T-helper 2 cell treated with Interferon-gamma antibody and Interleukin-4, amounts not matched to agents 5 μg/mL and 100 μg/mL, for 36 hours (primary cell): ENCODE data around the gene SLC17A3.

Experiments used
- DNase-seq: peaks from one replicate; pipeline ENCODE4 v3.0.0; 2021; ENCODE audit warnings: low spot score
- H3K27ac Mint-ChIP-seq: one replicate; pipeline ENCODE4 v1.8.0; 2021; ENCODE audit warnings: mild to moderate bottlenecking, mixed read lengths
- H3K27me3 Mint-ChIP-seq: one replicate; pipeline ENCODE4 v1.8.0; 2021; ENCODE audit warnings: low read depth, mixed read lengths
- H3K36me3 Mint-ChIP-seq: one replicate; pipeline ENCODE4 v1.8.0; 2021; ENCODE audit warnings: low read depth, mixed read lengths
- H3K4me1 Mint-ChIP-seq: one replicate; pipeline ENCODE4 v1.8.0; 2021; ENCODE audit warnings: low read depth, mixed read lengths
- H3K4me3 Mint-ChIP-seq: one replicate; pipeline ENCODE4 v1.8.0; 2022; ENCODE audit warnings: mild to moderate bottlenecking, moderate library complexity, mixed read lengths
- H3K9me3 Mint-ChIP-seq: one replicate; pipeline ENCODE4 v1.8.0; 2021; ENCODE audit warnings: mixed read lengths

SLC17A3 gene

DNA sequence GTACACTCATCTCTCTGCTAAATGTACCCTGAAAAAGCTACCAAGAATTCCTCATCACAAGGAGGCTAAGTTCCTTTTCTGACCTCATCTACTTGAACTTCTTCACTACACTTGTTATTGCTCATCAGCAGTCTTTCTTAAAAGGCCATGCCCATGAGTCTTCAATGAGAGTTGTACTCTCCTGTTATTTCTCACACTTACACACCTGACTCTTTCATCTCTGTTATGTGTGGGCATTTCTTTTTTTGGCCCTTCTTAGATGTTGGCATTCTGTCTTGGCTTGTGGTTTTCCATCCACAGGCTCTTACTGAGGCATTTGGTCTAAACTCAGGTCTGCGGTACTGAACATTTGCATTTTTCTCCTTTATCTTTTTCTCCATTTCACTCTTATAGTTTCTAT, 31.5 kb downstream of the SLC17A3 start:
- no peaks in the 10 kb centered on the region for H3K36me3 Mint-ChIP-seq
- H3K27ac Mint-ChIP-seq, result no peak overlapping the region
- no peaks in the 10 kb centered on the region for H3K9me3 Mint-ChIP-seq
- H3K4me3 Mint-ChIP-seq, result no peak overlapping the region
- DNase-seq, result peak; percentile 42
- H3K4me1 Mint-ChIP-seq, result no peaks in the 10 kb centered on the region
- H3K27me3 Mint-ChIP-seq, result peaks cover 5% of the 10 kb centered on the region

DNA sequence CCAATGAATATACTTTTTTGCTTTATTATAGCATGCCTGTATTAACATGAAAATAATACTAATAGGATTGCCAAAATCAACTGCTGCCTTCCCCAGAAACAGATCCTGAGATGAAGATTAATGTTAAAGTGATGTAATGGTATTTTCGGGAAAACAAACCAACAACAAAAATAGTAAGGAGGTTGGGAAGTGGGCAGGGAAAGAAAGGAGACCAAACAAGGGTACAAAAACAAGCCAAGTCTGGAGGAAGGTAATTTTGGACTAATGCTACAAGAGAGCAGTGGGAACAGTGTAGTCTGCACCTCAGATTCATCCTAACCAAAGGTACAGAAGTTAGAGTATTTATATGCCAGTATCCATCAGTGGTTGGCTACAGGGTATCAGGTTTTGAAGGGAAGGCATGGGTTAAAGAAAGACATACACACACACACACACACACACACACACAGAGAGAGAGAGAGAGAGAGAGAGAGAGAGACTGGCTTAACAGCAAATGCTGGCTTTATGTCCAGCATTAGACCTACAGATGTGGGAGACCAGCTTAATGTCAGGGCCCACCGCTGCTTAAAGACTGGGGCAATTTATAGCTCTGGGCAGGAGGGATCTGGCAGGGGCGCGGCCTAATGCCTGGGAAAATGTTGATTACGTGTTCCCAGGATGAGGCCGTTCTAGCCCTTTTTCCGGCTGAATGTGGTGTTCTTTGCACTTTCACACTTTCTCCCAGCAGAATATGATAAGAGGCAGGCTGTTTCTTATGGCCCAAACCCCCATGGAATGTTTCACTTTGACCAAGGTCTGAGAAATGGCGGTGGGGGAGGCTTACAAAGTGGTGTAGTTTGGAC, 38.4 kb downstream of the SLC17A3 start:
- peak overlapping the region; percentile 23 for H3K27ac Mint-ChIP-seq
- no peak for DNase-seq
- no peaks in the 10 kb centered on the region for H3K36me3 Mint-ChIP-seq
- no peaks in the 10 kb centered on the region for H3K9me3 Mint-ChIP-seq
- H3K4me3 Mint-ChIP-seq, result no peak overlapping the region
- peaks cover 6% of the 10 kb centered on the region for H3K4me1 Mint-ChIP-seq
- H3K27me3 Mint-ChIP-seq, result no peaks in the 10 kb centered on the region

DNA sequence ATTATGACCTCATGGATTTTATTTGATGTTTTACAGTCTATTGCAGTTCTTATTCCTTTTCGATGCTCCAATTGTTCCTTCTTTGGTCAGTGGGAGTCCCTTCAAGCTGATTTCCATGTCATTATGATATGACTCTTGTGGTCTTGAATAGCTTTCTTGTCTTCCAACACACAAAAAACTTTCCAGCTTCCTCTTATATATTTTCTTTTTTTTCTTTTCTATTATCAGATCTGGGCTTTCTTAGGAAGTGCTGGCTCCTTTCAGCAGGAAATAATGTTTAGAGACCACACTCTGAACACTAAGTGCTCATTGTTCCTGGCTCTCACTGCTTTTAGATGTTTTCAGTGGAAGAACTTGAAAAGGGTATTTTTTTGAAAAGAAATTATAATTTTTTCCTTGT, 39.1 kb downstream of the SLC17A3 start:
- no peak overlapping the region for H3K4me3 Mint-ChIP-seq
- DNase-seq, result no peak

DNA sequence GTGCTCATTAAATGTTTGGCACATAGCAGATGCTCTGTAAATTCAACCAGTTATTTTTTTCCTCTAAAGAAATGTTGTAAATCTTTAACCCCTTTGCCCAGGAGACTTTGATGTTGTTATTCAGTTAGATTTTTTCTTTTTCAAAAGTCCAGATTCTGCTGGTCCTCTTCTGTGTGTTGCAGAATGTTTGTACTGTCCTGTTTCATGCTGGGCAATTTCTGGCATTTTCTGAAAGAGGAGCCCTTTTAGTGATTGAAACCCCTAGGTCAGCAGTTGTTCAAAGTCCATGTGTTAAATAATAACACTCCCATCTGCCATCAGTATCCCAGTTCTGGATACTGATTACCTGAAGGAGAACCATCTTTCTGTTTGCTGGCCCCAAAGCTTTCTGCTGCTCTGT, 40.9 kb downstream of the SLC17A3 start:
- H3K36me3 Mint-ChIP-seq, result no peaks in the 10 kb centered on the region

More for the DNA sequence above, 39.1 kb downstream of the SLC17A3 start:
- no peaks in the 10 kb centered on the region for H3K9me3 Mint-ChIP-seq
- no peaks in the 10 kb centered on the region for H3K36me3 Mint-ChIP-seq
- H3K4me1 Mint-ChIP-seq, result peaks cover 7% of the 10 kb centered on the region
- H3K27ac Mint-ChIP-seq, result no peak overlapping the region
- peaks cover under 1% of the 10 kb centered on the region for H3K27me3 Mint-ChIP-seq

DNA sequence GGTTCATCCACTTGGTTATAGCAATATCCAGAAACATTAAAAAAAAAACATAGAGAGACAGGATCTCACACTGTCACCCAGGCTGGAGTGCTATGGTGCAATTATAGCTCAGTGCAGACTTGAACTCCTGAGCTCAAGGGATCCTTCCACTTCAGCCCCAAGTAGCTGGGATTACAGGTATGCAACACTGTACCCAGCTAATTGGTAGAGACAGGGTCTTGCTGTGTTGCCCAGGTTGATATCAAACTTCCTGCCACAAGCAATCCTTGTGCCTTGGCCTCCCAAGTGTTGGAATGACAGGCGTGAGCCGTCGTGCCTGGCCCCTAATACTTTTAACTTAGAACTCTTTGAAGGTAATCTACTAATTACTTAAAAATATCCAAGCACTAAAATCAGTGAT, 41.4 kb downstream of the SLC17A3 start:
- no peak overlapping the region for H3K27ac Mint-ChIP-seq
- H3K9me3 Mint-ChIP-seq, result no peaks in the 10 kb centered on the region
- H3K4me1 Mint-ChIP-seq, result peaks cover 14% of the 10 kb centered on the region
- no peaks in the 10 kb centered on the region for H3K36me3 Mint-ChIP-seq
- DNase-seq, result no peak
- H3K4me3 Mint-ChIP-seq, result no peak overlapping the region
- peaks cover 2% of the 10 kb centered on the region for H3K27me3 Mint-ChIP-seq

More for the DNA sequence above, 40.9 kb downstream of the SLC17A3 start:
- Mint-ChIP-seq H3K4me1 (peaks cover 14% of the 10 kb centered on the region), H3K9me3 (no peaks in the 10 kb centered on the region), H3K4me3 (no peak overlapping the region), H3K27ac (no peak overlapping the region), H3K27me3 (peaks cover 2% of the 10 kb centered on the region)
- DNase-seq, result no peak

DNA sequence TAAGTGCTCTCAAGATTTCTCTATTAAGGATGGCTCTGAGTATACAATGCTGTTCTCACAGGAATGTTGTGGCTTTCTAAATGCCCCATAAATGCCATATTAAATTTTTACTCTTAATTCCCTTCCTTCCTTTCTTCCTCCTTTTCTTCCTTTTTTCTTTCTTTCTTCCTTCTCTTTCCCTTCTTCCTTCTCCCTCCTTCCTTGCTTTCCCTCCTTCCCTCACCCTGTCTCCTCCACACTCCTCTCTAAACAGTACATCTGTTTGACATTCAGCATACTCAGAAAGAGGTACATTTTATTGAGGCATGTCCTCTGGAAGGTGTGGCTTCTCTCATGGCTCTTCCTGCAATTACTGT, 41.8 kb downstream of the SLC17A3 start:
- Mint-ChIP-seq H3K27me3 (peaks cover 2% of the 10 kb centered on the region), H3K4me3 (no peak overlapping the region), H3K4me1 (peaks cover 14% of the 10 kb centered on the region), H3K27ac (no peak overlapping the region), H3K36me3 (no peaks in the 10 kb centered on the region), H3K9me3 (no peaks in the 10 kb centered on the region)
- no peak for DNase-seq

DNA sequence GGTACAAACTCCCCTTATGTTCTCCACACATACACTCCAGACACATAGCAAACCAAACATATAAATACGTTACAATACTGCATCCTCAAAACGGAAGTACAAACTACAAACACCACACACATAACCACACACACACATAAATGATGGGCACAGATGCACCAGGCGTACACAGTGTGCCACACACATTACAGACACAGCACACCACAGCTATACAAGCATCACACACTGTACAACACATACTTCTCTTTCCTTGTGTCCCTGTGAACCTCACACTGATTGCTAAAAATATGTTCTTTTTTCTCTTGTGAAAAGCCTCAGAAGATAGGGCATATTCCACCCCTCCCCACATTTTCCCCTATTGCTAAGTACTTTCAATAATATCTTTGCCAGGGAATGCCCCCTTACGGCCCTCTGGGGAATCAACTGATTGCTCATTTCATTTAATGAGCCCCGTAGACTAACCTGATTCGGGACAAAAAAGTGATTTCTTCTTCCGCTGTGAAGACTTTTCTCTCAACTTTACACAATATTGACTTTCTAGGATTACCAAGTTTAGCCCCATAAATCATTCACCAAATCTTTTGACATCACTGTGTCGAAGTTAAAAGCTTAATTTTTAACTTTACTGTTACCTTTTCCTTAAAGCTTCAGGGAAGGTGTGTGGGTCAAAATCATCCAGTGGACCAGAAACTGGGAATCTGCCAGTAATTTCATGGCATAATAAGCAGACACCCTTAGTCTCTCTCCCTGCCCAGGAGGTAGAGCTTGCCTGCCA, 42.3 kb downstream of the SLC17A3 start, which contains the start of gene SLC17A1:
TSS of gene SLC17A1 (minus strand) at position 521 of the 775 bp plus-strand sequence. CDS start 1,495 bp downstream, outside the sequence.
- DNase-seq, result no peak
- peaks cover 2% of the 10 kb centered on the region for H3K27me3 Mint-ChIP-seq
- peaks cover 14% of the 10 kb centered on the region for H3K4me1 Mint-ChIP-seq
- H3K36me3 Mint-ChIP-seq, result no peaks in the 10 kb centered on the region
- no peaks in the 10 kb centered on the region for H3K9me3 Mint-ChIP-seq
- H3K4me3 Mint-ChIP-seq, result no peak within 1 kb of the TSS
- H3K27ac Mint-ChIP-seq, result no peak within 1 kb of the TSS

DNA sequence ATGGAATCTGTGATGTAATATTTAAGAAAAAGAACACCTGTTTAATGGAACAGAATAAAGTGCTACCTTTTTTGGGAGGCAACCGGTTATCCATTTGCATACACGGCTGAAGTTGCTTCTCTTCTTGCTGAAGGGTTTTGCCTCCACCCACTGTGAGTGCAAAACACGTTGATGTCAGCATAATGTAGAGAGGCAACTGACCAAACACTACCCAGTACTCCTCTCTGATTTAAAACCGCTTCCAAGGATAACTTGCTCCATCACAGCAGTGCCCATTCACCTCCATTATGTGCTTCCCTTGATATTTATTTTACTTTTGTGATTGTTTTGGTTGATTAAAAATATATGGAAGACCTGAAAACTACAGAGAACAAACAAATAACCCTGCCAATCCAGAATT, 43.6 kb downstream of the SLC17A3 start:
- H3K27ac Mint-ChIP-seq, result no peak overlapping the region
- no peak for DNase-seq
- H3K4me1 Mint-ChIP-seq, result peaks cover 14% of the 10 kb centered on the region
- peaks cover 2% of the 10 kb centered on the region for H3K36me3 Mint-ChIP-seq
- H3K4me3 Mint-ChIP-seq, result no peak overlapping the region
- peaks cover 11% of the 10 kb centered on the region for H3K27me3 Mint-ChIP-seq
- peaks cover 10% of the 10 kb centered on the region for H3K9me3 Mint-ChIP-seq

DNA sequence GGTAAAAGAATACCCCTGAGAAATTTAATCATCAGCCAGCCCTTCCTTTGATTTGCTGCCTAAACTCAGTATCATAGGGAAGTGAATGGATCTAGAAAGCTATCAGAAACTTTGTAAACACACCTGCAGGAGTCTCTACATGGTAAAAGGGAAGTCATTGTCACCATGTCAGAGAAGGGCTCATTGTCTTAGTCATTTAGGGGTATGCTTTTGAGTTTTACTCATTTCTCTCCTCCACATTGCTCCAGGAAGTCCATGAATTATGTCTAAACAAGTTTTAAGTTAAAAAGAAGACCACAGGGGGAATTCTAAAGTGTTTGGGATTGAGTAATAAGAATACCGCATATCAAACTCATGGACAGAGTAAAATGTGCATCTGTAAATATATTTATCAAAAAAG, 44.7 kb downstream of the SLC17A3 start:
- no peak for DNase-seq
- Mint-ChIP-seq H3K27me3 (peaks cover 18% of the 10 kb centered on the region), H3K4me1 (peaks cover 10% of the 10 kb centered on the region), H3K36me3 (peaks cover 3% of the 10 kb centered on the region), H3K27ac (no peak overlapping the region), H3K4me3 (no peak overlapping the region), H3K9me3 (peaks cover 18% of the 10 kb centered on the region)

DNA sequence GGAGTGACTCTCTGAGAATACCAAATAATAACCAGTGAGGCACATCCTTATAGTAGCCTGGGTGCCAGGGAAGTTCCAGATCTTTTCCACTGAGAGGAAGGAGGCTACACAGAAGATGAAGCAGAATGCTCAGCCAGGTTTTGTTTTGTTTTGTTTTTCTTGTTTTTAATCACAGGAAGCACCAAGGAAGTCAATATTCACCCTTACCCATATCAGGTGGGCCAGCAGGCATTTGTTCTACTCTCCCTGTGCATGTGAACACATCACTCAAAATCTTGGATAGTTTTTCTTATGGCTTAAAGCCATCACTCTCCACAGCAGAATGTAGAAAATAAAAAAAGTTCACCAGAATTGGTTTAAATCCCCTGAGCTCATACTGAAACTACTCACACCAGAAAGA, 52.7 kb downstream of the SLC17A3 start:
- DNase-seq, result no peak
- Mint-ChIP-seq H3K4me1 (peaks cover 7% of the 10 kb centered on the region), H3K4me3 (no peak overlapping the region), H3K27me3 (peaks cover 16% of the 10 kb centered on the region), H3K9me3 (peaks cover 17% of the 10 kb centered on the region), H3K36me3 (peaks cover 3% of the 10 kb centered on the region), H3K27ac (no peak overlapping the region)

DNA sequence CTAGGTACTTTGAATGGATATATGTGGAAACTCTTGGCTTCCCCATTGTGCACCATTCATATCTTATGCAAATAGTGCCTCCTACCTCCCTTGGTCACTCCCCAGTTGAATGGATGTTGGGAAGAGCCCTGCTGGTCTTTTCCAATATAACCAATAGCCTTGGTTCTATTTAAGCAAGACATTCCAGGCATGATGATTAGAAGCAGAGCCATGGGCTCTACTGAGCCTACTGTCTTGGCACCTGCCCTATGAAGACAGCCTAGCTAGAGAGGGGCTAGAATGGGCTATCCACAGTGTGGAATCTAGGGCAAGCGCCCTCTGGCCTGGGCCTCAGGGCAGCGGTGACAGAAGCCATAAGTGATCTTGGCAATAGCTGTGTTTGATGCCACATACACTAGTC, 57.8 kb downstream of the SLC17A3 start:
- Mint-ChIP-seq H3K4me3 (no peak overlapping the region), H3K27ac (no peak overlapping the region), H3K9me3 (no peaks in the 10 kb centered on the region), H3K27me3 (no peaks in the 10 kb centered on the region), H3K36me3 (no peaks in the 10 kb centered on the region), H3K4me1 (peaks cover under 1% of the 10 kb centered on the region)
- DNase-seq, result no peak

DNA sequence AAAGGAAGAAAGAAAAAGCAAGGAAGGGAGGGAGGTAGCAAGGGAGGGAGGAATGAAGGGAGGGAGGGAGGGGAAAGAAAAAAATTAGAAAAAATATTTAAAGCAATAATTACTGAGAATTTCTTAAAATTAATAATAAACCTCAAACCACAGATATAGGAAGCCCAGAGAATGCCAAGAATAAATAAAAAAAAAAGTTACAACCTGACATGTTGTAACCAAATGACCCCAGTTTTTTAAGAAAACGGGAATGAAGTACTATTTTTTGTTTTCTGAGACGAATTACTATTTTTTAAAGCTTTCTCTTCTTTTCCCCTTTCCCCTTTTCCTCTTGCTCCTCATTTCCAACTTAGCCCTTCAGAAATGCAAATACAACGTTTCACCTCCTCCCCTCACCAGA, 58.8 kb downstream of the SLC17A3 start:
- Mint-ChIP-seq H3K9me3 (no peaks in the 10 kb centered on the region), H3K4me3 (no peak overlapping the region), H3K27ac (no peak overlapping the region), H3K36me3 (no peaks in the 10 kb centered on the region), H3K4me1 (no peaks in the 10 kb centered on the region), H3K27me3 (no peaks in the 10 kb centered on the region)
- DNase-seq, result no peak

DNA sequence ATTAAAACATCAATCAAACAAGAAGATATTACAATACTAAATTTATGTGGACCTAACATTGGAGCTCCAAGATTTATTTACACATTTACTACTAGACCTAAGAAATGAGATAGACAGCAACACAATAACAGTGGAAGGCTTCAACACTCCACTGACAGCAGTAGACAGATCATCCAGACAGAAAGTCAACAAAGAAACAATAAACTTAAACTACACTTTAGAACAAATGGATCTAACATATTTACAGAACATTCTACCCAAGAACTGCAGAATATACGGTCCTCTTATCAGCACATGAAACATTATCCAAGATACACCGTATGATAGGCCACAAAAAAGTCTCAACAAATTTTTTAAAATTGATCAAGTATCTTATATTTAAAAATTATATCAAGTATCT, 69.2 kb downstream of the SLC17A3 start:
- no peak overlapping the region for H3K27ac Mint-ChIP-seq

DNA sequence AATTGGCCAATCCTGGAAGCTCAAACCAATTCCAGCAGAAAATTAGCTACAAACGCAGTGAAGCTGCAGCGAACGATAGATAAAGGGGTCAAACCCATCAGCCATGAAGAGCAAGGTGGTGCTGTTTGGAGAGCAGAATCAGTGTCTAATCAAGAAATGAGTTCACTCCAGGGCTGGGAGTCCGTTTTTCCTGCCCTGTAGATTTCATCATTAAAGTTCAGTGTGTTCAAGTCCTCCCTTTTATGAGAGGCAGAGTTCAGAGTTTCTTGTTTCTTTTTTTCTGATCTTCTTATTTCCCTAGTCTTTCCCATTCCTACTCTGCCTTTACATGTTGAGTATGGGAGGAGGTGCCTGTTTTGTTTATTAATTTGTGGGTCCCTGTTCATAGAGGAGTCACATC, 72.6 kb downstream of the SLC17A3 start:
- H3K27ac Mint-ChIP-seq, result no peak overlapping the region
- DNase-seq, result no peak
- no peaks in the 10 kb centered on the region for H3K9me3 Mint-ChIP-seq
- H3K4me1 Mint-ChIP-seq, result peaks cover 3% of the 10 kb centered on the region
- no peak overlapping the region for H3K4me3 Mint-ChIP-seq
- no peaks in the 10 kb centered on the region for H3K36me3 Mint-ChIP-seq
- H3K27me3 Mint-ChIP-seq, result peaks cover 13% of the 10 kb centered on the region

More for the DNA sequence above, 69.2 kb downstream of the SLC17A3 start:
- Mint-ChIP-seq H3K4me1 (peaks cover 3% of the 10 kb centered on the region), H3K36me3 (no peaks in the 10 kb centered on the region), H3K9me3 (no peaks in the 10 kb centered on the region), H3K4me3 (no peak overlapping the region), H3K27me3 (peaks cover 5% of the 10 kb centered on the region)
- no peak for DNase-seq
